Astrocyte (in vitro differentiated cells and primary cell): Measurements from ENCODE around the gene FADS2. TPM values are rescaled to one million over a fixed set of nuclear protein-coding genes. Genes with fewer than 3 reads are reported as not detected.
A peak's percentile ranks its signal among the peaks of the same experiment; 100 is the strongest.

Experiments used
- DNase-seq: peaks from one replicate; pipeline ENCODE4 v3.0.0-alpha.2; 2010; ENCODE audit warnings: low read depth
- FAIRE-seq: peaks from 2 replicates; lab custom pipeline; 2011; peaks lifted over from hg19 to GRCh38; lab: Jason Lieb, UNC
- H2AFZ ChIP-seq: 2 replicates; pipeline ENCODE4 v1.6.0; 2012; ENCODE audit warnings: low read depth, low read length, inconsistent platforms
- H3K27ac ChIP-seq: 2 replicates; pipeline ENCODE4 v1.5.1; 2011; ENCODE audit warnings: low read depth, low read length, inconsistent platforms
- H3K27me3 ChIP-seq: 2 replicates; pipeline ENCODE4 v1.6.0; 2011; ENCODE audit warnings: low read length, inconsistent platforms; ENCODE audit not compliant: insufficient read depth
- H3K36me3 ChIP-seq: 2 replicates; pipeline ENCODE4 v1.5.1; 2011; ENCODE audit warnings: low read length, inconsistent platforms; ENCODE audit not compliant: insufficient read depth
- H3K4me1 ChIP-seq: 2 replicates; pipeline ENCODE4 v1.5.1; 2011; ENCODE audit warnings: low read length, inconsistent platforms; ENCODE audit not compliant: insufficient read depth
- H3K4me2 ChIP-seq: 2 replicates; pipeline ENCODE4 v1.6.0; 2012; ENCODE audit warnings: low read length, inconsistent platforms
- H3K4me3 ChIP-seq: 2 replicates; pipeline ENCODE4 v1.5.1; 2011; ENCODE audit warnings: low read depth, mild to moderate bottlenecking, low read length, inconsistent platforms; ENCODE audit not compliant: insufficient read depth
- H3K79me2 ChIP-seq: 2 replicates; pipeline ENCODE4 v1.6.0; 2012; ENCODE audit warnings: mild to moderate bottlenecking, low read length, inconsistent platforms; ENCODE audit not compliant: insufficient read depth
- H3K9ac ChIP-seq: 2 replicates; pipeline ENCODE4 v1.6.0; 2012; ENCODE audit warnings: mild to moderate bottlenecking, low read length, inconsistent platforms
- H3K9me3 ChIP-seq: 2 replicates; pipeline ENCODE4 v1.5.1; 2012; ENCODE audit warnings: low read depth, mild to moderate bottlenecking, low read length, inconsistent platforms; ENCODE audit not compliant: insufficient read depth
- H4K20me1 ChIP-seq: 2 replicates; pipeline ENCODE4 v1.6.0; 2012; ENCODE audit warnings: low read length, inconsistent platforms; ENCODE audit not compliant: insufficient read depth
- H3K27ac Mint-ChIP-seq: one replicate; pipeline ENCODE4 v1.8.0; 2021; ENCODE audit warnings: mild to moderate bottlenecking, mixed read lengths; ENCODE audit not compliant: unreplicated experiment
- H3K27me3 Mint-ChIP-seq: one replicate; pipeline ENCODE4 v1.8.0; 2021; ENCODE audit warnings: low read depth, mixed read lengths; ENCODE audit not compliant: unreplicated experiment
- H3K36me3 Mint-ChIP-seq: one replicate; pipeline ENCODE4 v1.8.0; 2021; ENCODE audit warnings: low read depth, mixed read lengths; ENCODE audit not compliant: unreplicated experiment
- H3K4me1 Mint-ChIP-seq: one replicate; pipeline ENCODE4 v1.8.0; 2021; ENCODE audit warnings: low read depth, mixed read lengths; ENCODE audit not compliant: unreplicated experiment
- H3K4me3 Mint-ChIP-seq: one replicate; pipeline ENCODE4 v1.8.0; 2021; ENCODE audit warnings: mild to moderate bottlenecking, moderate library complexity, mixed read lengths; ENCODE audit not compliant: unreplicated experiment
- H3K9me3 Mint-ChIP-seq: one replicate; pipeline ENCODE4 v1.8.0; 2021; ENCODE audit warnings: mild to moderate bottlenecking, mixed read lengths; ENCODE audit not compliant: unreplicated experiment
- EZH2 ChIP-seq: IDR thresholded peaks from 2 replicates; pipeline ENCODE4 v1.6.1; 2012; ENCODE audit warnings: mild to moderate bottlenecking, low read length, inconsistent platforms; ENCODE audit not compliant: insufficient read depth
- total RNA-seq: library from RNA; stranded (reverse); gene quantifications from 2 replicates; pipeline ENCODE4 v1.2.1, GENCODE V29; 2021
- TF ChIP-seq, protein P1 (sequence below): IDR thresholded peaks from 2 replicates; pipeline ENCODE4 v1.5.1; 2011; ENCODE audit warnings: low read depth, mild to moderate bottlenecking, inconsistent platforms, low read length, moderate library complexity; ENCODE audit not compliant: insufficient read depth

FADS2 gene
- total RNA-seq, 1 donor from 2014 or later = 287 TPM

DNA sequence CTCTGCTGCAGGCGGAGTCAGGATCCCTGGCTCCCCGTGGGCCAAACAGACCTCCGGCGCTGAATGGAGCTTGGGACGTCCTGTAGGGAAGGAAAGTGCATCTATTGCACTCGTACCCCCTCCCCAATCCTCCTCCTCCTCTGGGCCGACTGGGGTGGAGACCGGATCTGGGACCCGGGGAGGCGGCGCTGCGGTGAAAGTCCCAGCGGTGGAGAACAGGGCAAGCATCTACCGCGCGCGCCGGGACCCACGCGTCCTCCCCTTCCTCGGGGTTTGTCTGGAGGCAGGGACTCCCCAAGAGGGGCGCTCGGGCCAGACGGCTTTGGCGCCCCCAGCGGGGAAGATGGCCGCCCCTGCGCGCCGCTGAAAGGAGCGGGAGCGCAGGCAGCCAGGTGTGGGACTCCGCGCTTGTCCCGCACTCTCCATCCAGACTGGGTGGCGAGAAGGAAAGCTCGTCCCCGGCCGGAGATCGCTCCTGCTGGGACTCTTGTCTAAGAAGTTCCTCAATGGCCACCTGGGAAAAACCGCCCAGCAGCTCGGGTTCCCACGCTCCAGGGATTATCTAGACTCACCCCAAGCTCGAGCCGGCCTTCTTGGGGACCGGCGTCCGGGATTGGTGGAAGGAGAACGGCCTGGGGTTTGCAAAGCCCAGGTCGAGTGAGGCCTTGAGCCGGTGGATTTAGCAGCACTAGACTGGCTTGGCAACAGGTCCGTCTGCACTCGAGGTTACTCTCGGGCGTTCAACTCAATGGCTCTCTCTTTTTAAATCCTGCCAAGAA, 718 bp downstream of the FADS2 start:
- Histone ChIP-seq H3K4me2 (peak overlapping the region; percentile 89), H3K27me3 (no peaks in the 10 kb centered on the region), H3K27ac (peak overlapping the region; percentile 21), H3K36me3 (no peaks in the 10 kb centered on the region), H3K9ac (peak overlapping the region; percentile 86), H4K20me1 (peaks cover 51% of the 10 kb centered on the region), H3K4me3 (peak overlapping the region; percentile 83), H3K79me2 (peaks cover 56% of the 10 kb centered on the region), H3K9me3 (no peaks in the 10 kb centered on the region), H2AFZ (peak overlapping the region; percentile 75), H3K4me1 (peaks cover 34% of the 10 kb centered on the region)
- H3K36me3 Mint-ChIP-seq = peaks cover 2% of the 10 kb centered on the region
- peak overlapping the region; percentile 69 for H3K27ac Mint-ChIP-seq
- no peak for TF ChIP-seq EZH2
- TF ChIP-seq, protein P1, sequence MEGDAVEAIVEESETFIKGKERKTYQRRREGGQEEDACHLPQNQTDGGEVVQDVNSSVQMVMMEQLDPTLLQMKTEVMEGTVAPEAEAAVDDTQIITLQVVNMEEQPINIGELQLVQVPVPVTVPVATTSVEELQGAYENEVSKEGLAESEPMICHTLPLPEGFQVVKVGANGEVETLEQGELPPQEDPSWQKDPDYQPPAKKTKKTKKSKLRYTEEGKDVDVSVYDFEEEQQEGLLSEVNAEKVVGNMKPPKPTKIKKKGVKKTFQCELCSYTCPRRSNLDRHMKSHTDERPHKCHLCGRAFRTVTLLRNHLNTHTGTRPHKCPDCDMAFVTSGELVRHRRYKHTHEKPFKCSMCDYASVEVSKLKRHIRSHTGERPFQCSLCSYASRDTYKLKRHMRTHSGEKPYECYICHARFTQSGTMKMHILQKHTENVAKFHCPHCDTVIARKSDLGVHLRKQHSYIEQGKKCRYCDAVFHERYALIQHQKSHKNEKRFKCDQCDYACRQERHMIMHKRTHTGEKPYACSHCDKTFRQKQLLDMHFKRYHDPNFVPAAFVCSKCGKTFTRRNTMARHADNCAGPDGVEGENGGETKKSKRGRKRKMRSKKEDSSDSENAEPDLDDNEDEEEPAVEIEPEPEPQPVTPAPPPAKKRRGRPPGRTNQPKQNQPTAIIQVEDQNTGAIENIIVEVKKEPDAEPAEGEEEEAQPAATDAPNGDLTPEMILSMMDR = peak; percentile 26
- H3K4me1 Mint-ChIP-seq = peaks cover 25% of the 10 kb centered on the region
- peak overlapping the region; percentile 92 for H3K4me3 Mint-ChIP-seq
- DNase-seq (peak; percentile 14), FAIRE-seq (no peak)
- H3K27me3 Mint-ChIP-seq = no peaks in the 10 kb centered on the region
- H3K9me3 Mint-ChIP-seq = peaks cover 1% of the 10 kb centered on the region

GRCh38 chr11:61829806-61830205, 1.7 kb downstream of the FADS2 start:
- H3K4me1 ChIP-seq = peaks cover 44% of the 10 kb centered on the region
- Mint-ChIP-seq H3K27me3 (no peaks in the 10 kb centered on the region), H3K4me1 (peaks cover 25% of the 10 kb centered on the region), H3K36me3 (peaks cover 2% of the 10 kb centered on the region), H3K27ac (no peak overlapping the region), H3K4me3 (peak overlapping the region; percentile 92), H3K9me3 (peaks cover 1% of the 10 kb centered on the region)
- peak overlapping the region; percentile 83 for H3K4me3 ChIP-seq
- no peaks in the 10 kb centered on the region for H3K36me3 ChIP-seq
- peak overlapping the region; percentile 89 for H3K4me2 ChIP-seq
- H3K79me2 ChIP-seq = peaks cover 65% of the 10 kb centered on the region
- TF ChIP-seq, protein P1 = no peak
- TF ChIP-seq EZH2 = no peak
- DNase-seq = no peak
- H3K27me3 ChIP-seq = no peaks in the 10 kb centered on the region
- no peak overlapping the region for H2AFZ ChIP-seq
- H3K9me3 ChIP-seq = no peaks in the 10 kb centered on the region
- no peak for FAIRE-seq
- peak overlapping the region; percentile 86 for H3K9ac ChIP-seq
- H3K27ac ChIP-seq = no peak overlapping the region
- H4K20me1 ChIP-seq = peaks cover 59% of the 10 kb centered on the region
